KBM-7 (cell line): ENCODE results near the gene DPYSL3.

ENCODE experiments used
- DNase-seq: peaks from one replicate; pipeline ENCODE4 v3.0.0-alpha.2; 2015
- in situ Hi-C: fragments of 300-500 bp; cut with MboI; formaldehyde crosslinking; loops from 2 replicates; pipeline ENCODE4 v1.14.3; 2020; ENCODE audit warnings: low sequenced_read_pairs, low pct_unique_long_range_greater_than_20kb, mixed read lengths

The DPYSL3 gene

GRCh38 chr5:147413266-147413665 is 96.6 kb downstream of the DPYSL3 start:
- in situ Hi-C loops, result no loop called here
- DNase-seq, result no peak

GRCh38 chr5:147412561-147412960 is 97.3 kb downstream of the DPYSL3 start:
- in situ Hi-C loops, result no loop called here
- DNase-seq, result no peak

GRCh38 chr5:147411359-147412319 is 98.2 kb downstream of the DPYSL3 start:
- DNase-seq, result no peak
- in situ Hi-C loops, result no loop called here

GRCh38 chr5:147410496-147411358 is 99.1 kb downstream of the DPYSL3 start:
- in situ Hi-C loops, result no loop called here
- DNase-seq, result no peak

GRCh38 chr5:147408980-147409379 is 100.9 kb downstream of the DPYSL3 start:
- in situ Hi-C loops, result no loop called here
- no peak for DNase-seq

- in situ Hi-C loops, result no loop called here
- DNase-seq, result no peak
Observed at GRCh38 chr5:147407094-147407681, 102.7 kb downstream of the DPYSL3 start.

GRCh38 chr5:147406636-147407035 is 103.2 kb downstream of the DPYSL3 start:
- in situ Hi-C loops, result no loop called here
- no peak for DNase-seq

GRCh38 chr5:147404706-147405105 is 105.2 kb downstream of the DPYSL3 start:
- in situ Hi-C loops, result no loop called here
- DNase-seq, result no peak

GRCh38 chr5:147403651-147404640 is 105.9 kb downstream of the DPYSL3 start:
- no peak for DNase-seq
- in situ Hi-C loops, result no loop called here

GRCh38 chr5:147400881-147401280 is 109.0 kb downstream of the DPYSL3 start:
- DNase-seq, result no peak
- in situ Hi-C loops, result no loop called here

GRCh38 chr5:147400126-147400809 is 109.6 kb downstream of the DPYSL3 start:
- in situ Hi-C loops, result no loop called here
- no peak for DNase-seq

- DNase-seq, result no peak
- in situ Hi-C loops, result no loop called here
Observed at GRCh38 chr5:147398860-147399259, 111.0 kb downstream of the DPYSL3 start.

GRCh38 chr5:147397616-147398015 is 112.3 kb downstream of the DPYSL3 start:
- in situ Hi-C loops, result no loop called here
- DNase-seq, result peak; percentile 17

GRCh38 chr5:147396070-147396823 is 113.6 kb downstream of the DPYSL3 start:
- DNase-seq, result no peak
- in situ Hi-C loops, result no loop called here

GRCh38 chr5:147393874-147394672 is 115.8 kb downstream of the DPYSL3 start:
- in situ Hi-C loops, result no loop called here

GRCh38 chr5:147391781-147392180 is 118.1 kb downstream of the DPYSL3 start:
- in situ Hi-C loops, result no loop called here
- DNase-seq, result peak; percentile 22

More at GRCh38 chr5:147393874-147394672, 115.8 kb downstream of the DPYSL3 start:
- DNase-seq, result no peak
